Transverse colon (tissue), 4 donors: Measurements from ENCODE around the gene PTCSC3. TPM values are rescaled to one million over a fixed set of nuclear protein-coding genes. Genes with fewer than 3 reads are reported as not detected.

Experiments
- DNase-seq: peaks from one replicate; pipeline ENCODE4 v3.0.0-alpha.2; 2019
- H3K27ac ChIP-seq, 4 donors: fragments of 200-600 bp; sonication (generic); 2 replicates each; pipeline ENCODE4 v1.5.1; 2016 to 2018; ENCODE audit warnings: inconsistent platforms in 4 of 4
- H3K27me3 ChIP-seq: fragments of 200-600 bp; sonication (generic); 2 replicates; pipeline ENCODE4 v1.5.1; 2017; ENCODE audit warnings: inconsistent platforms
- H3K36me3 ChIP-seq, 4 donors: fragments of 200-600 bp; sonication (generic); 2 replicates each; pipeline ENCODE4 v1.5.1; 2017 to 2019; ENCODE audit warnings: inconsistent platforms in 4 of 4
- H3K4me1 ChIP-seq, 4 donors: fragments of 200-600 bp; sonication (generic); 2 replicates each; pipeline ENCODE4 v1.5.1; 2017 to 2020; ENCODE audit warnings: inconsistent platforms in 4 of 4
- H3K4me3 ChIP-seq, 4 donors: fragments of 200-600 bp; sonication (generic); 1 replicate in 1 of 4; 2 replicates in 3 of 4; pipeline versions ENCODE4 v1.5.1 to v1.6.1; 2017 to 2019; ENCODE audit warnings: inconsistent platforms in 4 of 4
- H3K9me3 ChIP-seq, 2 donors: fragments of 200-600 bp; sonication (generic); 2 replicates each; pipeline ENCODE4 v1.5.1; 2017 to 2019; ENCODE audit warnings: inconsistent platforms in 2 of 2
- EP300 ChIP-seq: sonication (generic); formaldehyde crosslinking; IDR thresholded peaks from one replicate; pipeline ENCODE4 v1.6.1; 2017; ENCODE audit warnings: antibody characterized with exemption, low read depth
- POLR2A ChIP-seq: fragments of 450-650 bp; IDR thresholded peaks from one replicate; pipeline ENCODE4 v1.6.1; 2016; ENCODE audit warnings: antibody characterized with exemption, mild to moderate bottlenecking, moderate library complexity
- POLR2AphosphoS5 ChIP-seq, 3 donors: sonication (generic); formaldehyde crosslinking; IDR thresholded peaks; one replicate each; pipeline ENCODE4 v1.6.1; 2016; ENCODE audit warnings: antibody characterized with exemption in 3 of 3
- WGBS, 2 donors: methylation state at CpG; one replicate each; pipeline ENCODE4 v1.1.5; 2018; ENCODE audit warnings: low coverage in 1 of 2; 5-methylcytosine and 5-hydroxymethylcytosine counted together
- in situ Hi-C, 4 donors: fragments of 200-750 bp; cut with MboI; loops; one replicate each; pipeline versions ENCODE4 v1.15.0 to v1.15.1; 2017; ENCODE audit warnings: low sequenced_read_pairs in 3 of 4, low pct_ligation_motif_present in 1 of 4, low pct_unique_long_range_greater_than_20kb in 1 of 4
- intact Hi-C: fragments of 100-400 bp; cut with DNase I; formaldehyde crosslinking; loops from one replicate; pipeline ENCODE4 v1.15.1; 2023; ENCODE audit warnings: low total_unique reads
- total RNA-seq, 4 donors: library from RNA; depleted of rRNA; stranded (reverse); fragments of >200 nt; gene quantifications; one replicate each; pipeline ENCODE4 v1.1.0, GENCODE V29; 2016
- TF ChIP-seq, protein P1 (sequence below), 5 experiments: fragments of 200-600 bp in 3 of 5; fragments of 450-650 bp in 2 of 5; sonication (generic) in 3 of 5; IDR thresholded peaks; 1 replicate in 2 of 5; 2 replicates in 3 of 5; pipeline ENCODE4 v1.5.1; 2016 to 2017; ENCODE audit warnings: antibody characterized with exemption in 5 of 5, inconsistent platforms in 3 of 5, mild to moderate bottlenecking in 2 of 5, moderate library complexity in 1 of 5

Gene PTCSC3
- total RNA-seq, 4 donors from 2014 or later: not detected

DNA sequence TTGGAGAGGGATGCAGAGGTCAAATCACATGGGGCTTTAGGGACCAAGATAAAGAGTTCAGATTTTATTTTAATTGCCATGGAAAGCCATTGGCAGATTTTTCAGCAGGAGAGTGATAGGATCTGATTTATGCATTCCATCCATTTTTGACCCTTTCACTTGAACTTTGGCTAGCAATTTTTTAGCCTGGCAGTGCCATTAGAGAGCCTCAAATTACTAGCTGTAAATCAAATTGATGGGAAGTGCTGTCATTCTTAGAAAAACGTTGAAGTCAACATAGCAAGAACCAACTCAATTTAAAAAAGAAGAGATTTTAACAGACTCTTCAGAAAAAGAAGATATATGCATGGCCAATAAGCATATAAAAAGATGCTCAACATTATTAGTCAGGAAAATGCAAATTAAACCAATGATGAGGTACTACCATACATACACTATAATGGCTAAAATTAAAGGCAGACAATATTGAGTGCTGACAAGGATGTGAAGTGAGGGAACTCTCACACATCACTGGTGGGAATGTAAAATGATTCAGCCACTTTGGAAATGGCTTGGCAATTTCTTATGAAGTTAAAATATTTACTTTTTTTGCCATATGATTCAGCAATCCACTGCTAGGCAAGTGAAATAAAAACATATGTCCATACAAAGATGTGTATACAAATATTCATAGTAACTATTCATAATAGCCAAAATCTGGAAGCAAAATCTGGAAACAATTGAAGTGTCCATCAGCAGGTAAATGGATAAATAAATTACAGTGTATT is 89.7 kb downstream of the PTCSC3 start:
- no peaks in the 10 kb centered on the region for H3K9me3 ChIP-seq
- 5 to 11% methylated on average over 1 of the region's 1 CpG for WGBS, 2 donors
- H3K27ac ChIP-seq: no peak overlapping the region
- no peaks in the 10 kb centered on the region for H3K36me3 ChIP-seq
- DNase-seq: no peak
- intact Hi-C loops: no loop called here
- no peaks in the 10 kb centered on the region for H3K27me3 ChIP-seq
- H3K4me3 ChIP-seq: no peak overlapping the region
- in situ Hi-C loops: no loop called here
- TF ChIP-seq POLR2A: no peak
- TF ChIP-seq, protein P1, sequence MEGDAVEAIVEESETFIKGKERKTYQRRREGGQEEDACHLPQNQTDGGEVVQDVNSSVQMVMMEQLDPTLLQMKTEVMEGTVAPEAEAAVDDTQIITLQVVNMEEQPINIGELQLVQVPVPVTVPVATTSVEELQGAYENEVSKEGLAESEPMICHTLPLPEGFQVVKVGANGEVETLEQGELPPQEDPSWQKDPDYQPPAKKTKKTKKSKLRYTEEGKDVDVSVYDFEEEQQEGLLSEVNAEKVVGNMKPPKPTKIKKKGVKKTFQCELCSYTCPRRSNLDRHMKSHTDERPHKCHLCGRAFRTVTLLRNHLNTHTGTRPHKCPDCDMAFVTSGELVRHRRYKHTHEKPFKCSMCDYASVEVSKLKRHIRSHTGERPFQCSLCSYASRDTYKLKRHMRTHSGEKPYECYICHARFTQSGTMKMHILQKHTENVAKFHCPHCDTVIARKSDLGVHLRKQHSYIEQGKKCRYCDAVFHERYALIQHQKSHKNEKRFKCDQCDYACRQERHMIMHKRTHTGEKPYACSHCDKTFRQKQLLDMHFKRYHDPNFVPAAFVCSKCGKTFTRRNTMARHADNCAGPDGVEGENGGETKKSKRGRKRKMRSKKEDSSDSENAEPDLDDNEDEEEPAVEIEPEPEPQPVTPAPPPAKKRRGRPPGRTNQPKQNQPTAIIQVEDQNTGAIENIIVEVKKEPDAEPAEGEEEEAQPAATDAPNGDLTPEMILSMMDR (IDR thresholded peaks at IDR 0.05): no peak
- TF ChIP-seq EP300: no peak
- TF ChIP-seq POLR2AphosphoS5 (IDR thresholded peaks at IDR 0.05): no peak
- no peaks in the 10 kb centered on the region for H3K4me1 ChIP-seq

DNA sequence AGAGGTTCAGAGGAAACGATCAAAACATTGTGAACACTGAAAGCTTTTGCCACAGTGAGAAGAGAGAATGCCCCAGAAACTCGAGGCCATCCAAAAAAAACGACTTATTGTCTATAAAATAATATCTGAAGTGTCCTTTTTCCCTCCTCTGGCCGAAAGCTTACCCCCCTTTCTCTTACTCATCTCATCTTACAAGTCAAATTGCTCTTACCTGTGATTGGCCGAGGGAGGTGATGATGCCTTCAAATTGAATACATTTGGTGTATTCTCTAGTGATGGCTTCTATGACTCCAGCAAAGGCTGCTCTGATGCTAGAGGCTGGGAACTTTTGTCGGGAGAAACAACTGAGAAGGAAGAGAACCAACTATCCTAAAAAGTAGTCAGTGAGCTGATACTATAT is 90.7 kb downstream of the PTCSC3 start:
- 44 to 52% methylated on average over 5 to 6 of the region's 6 CpGs for WGBS, 2 donors
- intact Hi-C loops: no loop called here

More for the DNA sequence above, 90.7 kb downstream of the PTCSC3 start:
- H3K9me3 ChIP-seq: no peaks in the 10 kb centered on the region
- no peak for DNase-seq
- in situ Hi-C loops: no loop called here
- no peak overlapping the region for H3K27ac ChIP-seq
- H3K27me3 ChIP-seq: no peaks in the 10 kb centered on the region
- TF ChIP-seq EP300 (no peak), POLR2AphosphoS5 (IDR thresholded peaks at IDR 0.05) (no peak), POLR2A (no peak)
- TF ChIP-seq, protein P1 (IDR thresholded peaks at IDR 0.05): no peak
- H3K36me3 ChIP-seq: no peaks in the 10 kb centered on the region
- H3K4me3 ChIP-seq: no peak overlapping the region
- H3K4me1 ChIP-seq: no peaks in the 10 kb centered on the region

Other genes starting within 250 kb of the PTCSC3 start
- gene MBIP, start 143.9 kb upstream of the PTCSC3 start, total RNA-seq: 10 to 100 TPM in 3 of 4 donors, 1 to 10 TPM in 1; 5.4 to 20.6 (median 17.1) TPM